ENCODE results near the gene GARRE1. TPM values are rescaled to one million over a fixed set of nuclear protein-coding genes. Genes with fewer than 3 reads are reported as not detected.
"Not testable (repeated sequence)": the region's sequence is repeated elsewhere in the genome, so short reads cannot be mapped to it uniquely, and the experiment has no call there.

The GARRE1 gene
- total RNA-seq, 1 donor from 2014 or later, result 20.9 TPM

GRCh38 chr19:34241513-34242337 lies 12.6 kb upstream of the GARRE1 start:
- peaks cover 18% of the 10 kb centered on the region for H3K4me1 ChIP-seq
- no peaks in the 10 kb centered on the region for H3K9me3 ChIP-seq (replicated peaks)
- H3K27ac ChIP-seq (replicated peaks), result no peak overlapping the region
- no peak for DNase-seq
- no peaks in the 10 kb centered on the region for H3K27me3 ChIP-seq (ENCODE audit: low read depth)
- H3K36me3 ChIP-seq, result no peaks in the 10 kb centered on the region
- intact Hi-C loops (cut with micrococcal nuclease), result no loop called here
- no peak overlapping the region for H3K4me3 ChIP-seq
- no peak for TF ChIP-seq CTCF (IDR thresholded peaks at IDR 0.05; ENCODE audit: borderline replicate concordance)

- H3K36me3 ChIP-seq; intact Hi-C loops (cut with micrococcal nuclease); H3K4me3 ChIP-seq; H3K27me3 ChIP-seq (ENCODE audit: low read depth); H3K27ac ChIP-seq (replicated peaks); DNase-seq; H3K9me3 ChIP-seq (replicated peaks): not testable (repeated sequence)
- peaks cover 18% of the 10 kb centered on the region for H3K4me1 ChIP-seq
Measured at GRCh38 chr19:34243138-34243875, 11.0 kb upstream of the GARRE1 start.

GRCh38 chr19:34243876-34244578 lies 10.3 kb upstream of the GARRE1 start:
- H3K27ac ChIP-seq (replicated peaks), result no peak overlapping the region
- no peak overlapping the region for H3K4me3 ChIP-seq
- TF ChIP-seq CTCF (IDR thresholded peaks at IDR 0.05; ENCODE audit: borderline replicate concordance), result no peak
- H3K9me3 ChIP-seq (replicated peaks), result no peaks in the 10 kb centered on the region
- DNase-seq, result no peak
- no peaks in the 10 kb centered on the region for H3K36me3 ChIP-seq
- peaks cover 18% of the 10 kb centered on the region for H3K4me1 ChIP-seq
- no peaks in the 10 kb centered on the region for H3K27me3 ChIP-seq (ENCODE audit: low read depth)
- intact Hi-C loops (cut with micrococcal nuclease), result no loop called here

- no peak for TF ChIP-seq CTCF (IDR thresholded peaks at IDR 0.05; ENCODE audit: borderline replicate concordance)
- Histone ChIP-seq H3K4me1 (peaks cover 18% of the 10 kb centered on the region), H3K27ac (replicated peaks) (no peak overlapping the region), H3K27me3 (ENCODE audit: low read depth) (no peaks in the 10 kb centered on the region), H3K36me3 (no peaks in the 10 kb centered on the region), H3K9me3 (replicated peaks) (no peaks in the 10 kb centered on the region), H3K4me3 (no peak overlapping the region)
- intact Hi-C loops (cut with micrococcal nuclease), result no loop called here
- DNase-seq, result no peak
Measured at GRCh38 chr19:34244611-34245299, 9.6 kb upstream of the GARRE1 start.

- intact Hi-C loops (cut with micrococcal nuclease), result no loop called here
Measured at GRCh38 chr19:34246340-34246739, 8.0 kb upstream of the GARRE1 start.

More at GRCh38 chr19:34246340-34246739, 8.0 kb upstream of the GARRE1 start:
- Histone ChIP-seq H3K4me3 (no peak overlapping the region), H3K27ac (replicated peaks) (no peak overlapping the region), H3K36me3 (no peaks in the 10 kb centered on the region), H3K27me3 (ENCODE audit: low read depth) (no peaks in the 10 kb centered on the region), H3K9me3 (replicated peaks) (no peaks in the 10 kb centered on the region), H3K4me1 (peaks cover 18% of the 10 kb centered on the region)
- no peak for DNase-seq
- TF ChIP-seq CTCF (IDR thresholded peaks at IDR 0.05; ENCODE audit: borderline replicate concordance), result no peak

Measured in left ventricle myocardium inferior (tissue), 1 donor.